ENCODE data around the gene CDC45.

The CDC45 gene

DNA sequence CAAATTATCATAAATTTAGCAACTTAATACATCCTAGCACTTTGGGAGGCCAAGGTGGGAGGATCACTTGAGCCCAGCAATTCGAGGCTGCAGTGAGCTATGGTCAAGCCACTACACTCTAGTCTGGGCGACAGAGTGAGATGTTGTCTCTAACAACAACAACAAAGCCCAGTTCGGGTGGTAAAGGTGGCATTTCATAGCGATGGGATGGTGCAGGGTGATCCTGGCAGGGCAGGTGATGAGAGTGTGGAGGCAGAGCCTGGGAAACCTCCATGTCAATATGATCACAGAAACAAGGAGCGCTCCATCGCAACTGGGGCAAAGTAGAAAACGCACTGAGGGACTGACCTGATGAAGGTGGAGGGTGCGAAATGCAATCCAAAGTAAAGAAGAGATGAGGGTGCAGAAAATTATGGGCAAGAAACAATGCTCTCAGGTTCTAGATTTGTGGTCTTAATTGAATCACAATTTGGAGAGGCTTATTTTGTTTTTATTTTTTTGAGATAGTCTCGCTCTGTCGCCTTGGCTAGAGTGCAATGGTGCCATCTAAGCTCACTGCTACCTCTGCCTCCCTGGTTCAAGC is 77.3 kb downstream of the CDC45 start:
- CTCF ChIA-PET: interaction anchor here (1.6 kb wide), 1 partner anchor 54 kb away, joined by 3 read pairs; no protein-coding TSS in a partner anchor
- POLR2A ChIA-PET: no interaction called here
- DNase-seq (ENCODE audit: extremely low spot score): no peak
- TF ChIP-seq, protein P1, sequence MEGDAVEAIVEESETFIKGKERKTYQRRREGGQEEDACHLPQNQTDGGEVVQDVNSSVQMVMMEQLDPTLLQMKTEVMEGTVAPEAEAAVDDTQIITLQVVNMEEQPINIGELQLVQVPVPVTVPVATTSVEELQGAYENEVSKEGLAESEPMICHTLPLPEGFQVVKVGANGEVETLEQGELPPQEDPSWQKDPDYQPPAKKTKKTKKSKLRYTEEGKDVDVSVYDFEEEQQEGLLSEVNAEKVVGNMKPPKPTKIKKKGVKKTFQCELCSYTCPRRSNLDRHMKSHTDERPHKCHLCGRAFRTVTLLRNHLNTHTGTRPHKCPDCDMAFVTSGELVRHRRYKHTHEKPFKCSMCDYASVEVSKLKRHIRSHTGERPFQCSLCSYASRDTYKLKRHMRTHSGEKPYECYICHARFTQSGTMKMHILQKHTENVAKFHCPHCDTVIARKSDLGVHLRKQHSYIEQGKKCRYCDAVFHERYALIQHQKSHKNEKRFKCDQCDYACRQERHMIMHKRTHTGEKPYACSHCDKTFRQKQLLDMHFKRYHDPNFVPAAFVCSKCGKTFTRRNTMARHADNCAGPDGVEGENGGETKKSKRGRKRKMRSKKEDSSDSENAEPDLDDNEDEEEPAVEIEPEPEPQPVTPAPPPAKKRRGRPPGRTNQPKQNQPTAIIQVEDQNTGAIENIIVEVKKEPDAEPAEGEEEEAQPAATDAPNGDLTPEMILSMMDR (IDR thresholded peaks at IDR 0.05; ENCODE audit: control extremely low read depth, extremely low read depth, low read depth, missing control alignments): no peak

DNA sequence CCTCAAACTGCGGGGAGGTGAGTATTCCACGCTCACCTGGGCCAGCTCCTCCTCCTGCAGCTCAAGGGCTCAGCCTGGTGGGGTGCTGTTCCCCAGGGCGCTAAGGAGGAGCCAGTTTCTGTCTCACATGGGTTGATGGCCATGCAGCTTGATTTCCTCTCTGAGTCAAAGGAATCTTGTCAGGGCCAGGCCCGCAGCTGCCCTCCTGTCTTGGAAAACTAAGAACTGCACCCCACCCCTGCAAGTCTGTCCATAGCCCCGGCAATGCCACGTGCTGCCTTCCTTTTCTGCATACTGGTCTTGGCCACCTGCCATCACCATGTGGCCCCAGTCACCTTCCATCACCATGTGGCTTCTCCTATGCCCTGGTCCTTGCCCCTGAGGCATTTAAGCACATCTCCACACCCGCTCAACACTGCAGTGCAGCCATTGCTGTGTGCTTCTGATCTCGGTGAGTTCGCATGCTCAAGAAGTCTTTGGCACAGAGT is 79.6 kb downstream of the CDC45 start:
- ChIA-PET POLR2A (no interaction called here), CTCF (no interaction called here)
- TF ChIP-seq, protein P1 (IDR thresholded peaks at IDR 0.05; ENCODE audit: control extremely low read depth, extremely low read depth, low read depth, missing control alignments): no peak
- no peak for DNase-seq (ENCODE audit: extremely low spot score)

DNA sequence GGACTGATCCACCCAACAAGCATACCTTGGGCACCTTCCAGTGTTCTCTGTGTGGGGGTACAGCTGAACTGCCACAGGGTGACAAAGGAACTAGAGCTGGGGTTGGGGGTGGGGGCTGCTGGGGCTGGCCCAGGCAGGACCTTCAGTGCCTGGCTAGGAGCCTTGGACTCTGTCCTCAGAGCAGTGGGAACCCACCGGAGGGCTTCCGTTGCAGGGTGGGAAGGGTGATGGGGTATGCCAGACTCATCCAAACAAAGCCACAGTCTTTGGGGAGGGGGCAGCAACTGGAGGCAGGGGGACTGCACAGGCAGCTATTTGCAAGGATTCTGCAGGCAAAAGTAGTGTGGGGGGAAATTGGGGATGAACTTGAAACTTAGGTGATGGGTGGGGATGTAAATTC is 80.2 kb downstream of the CDC45 start:
- ChIA-PET POLR2A (no interaction called here), CTCF (no interaction called here)
- TF ChIP-seq, protein P1 (IDR thresholded peaks at IDR 0.05; ENCODE audit: control extremely low read depth, extremely low read depth, low read depth, missing control alignments): no peak

DNA sequence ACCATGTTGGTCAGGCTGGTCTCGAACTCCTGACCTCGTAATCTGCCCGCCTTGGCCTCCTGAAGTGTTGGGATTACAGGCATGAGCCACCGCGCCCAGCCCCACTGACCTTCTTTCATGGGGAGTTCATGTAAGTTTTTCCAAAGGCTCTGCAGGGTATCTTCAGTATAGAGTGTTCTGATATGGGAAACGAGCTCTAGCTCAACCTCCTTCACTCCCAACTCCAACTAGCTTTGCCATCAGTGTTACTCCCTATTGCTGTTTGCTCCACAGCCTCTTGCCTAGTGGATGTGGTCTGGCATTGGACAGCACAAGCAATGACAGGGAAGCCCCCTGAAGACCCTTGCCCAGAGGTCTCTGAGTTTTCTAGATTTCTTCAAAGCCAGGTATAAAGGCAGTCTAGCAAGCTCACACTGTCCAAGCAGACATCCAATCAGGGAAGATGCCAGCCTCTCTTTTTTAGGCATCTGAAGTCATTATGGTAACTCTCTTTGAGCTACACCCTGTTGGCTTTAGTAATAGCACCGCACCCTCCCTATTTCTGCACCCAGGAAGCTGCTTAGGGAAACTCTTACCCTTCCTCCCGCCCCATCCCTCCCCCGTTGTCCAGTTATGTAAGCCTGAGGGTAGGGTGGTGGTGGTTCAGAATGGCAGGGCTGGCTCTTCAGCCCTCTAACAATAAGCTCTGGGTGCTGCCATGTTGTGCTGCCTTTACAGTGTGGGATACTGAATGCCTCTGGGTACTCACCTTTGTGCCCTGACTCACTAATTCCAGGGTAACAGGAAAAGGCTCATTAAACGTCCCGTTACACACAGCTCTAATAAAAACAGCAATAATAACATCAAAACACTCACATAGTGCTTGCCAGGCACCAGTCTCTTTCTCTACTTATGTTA is 85.9 kb downstream of the CDC45 start:
- ChIA-PET POLR2A (no interaction called here), CTCF (interaction anchor here (0.7 kb wide), 1 partner anchor 64 kb away, joined by 3 read pairs; no protein-coding TSS in a partner anchor)
- no peak for DNase-seq (ENCODE audit: extremely low spot score)
- TF ChIP-seq, protein P1 (IDR thresholded peaks at IDR 0.05; ENCODE audit: control extremely low read depth, extremely low read depth, low read depth, missing control alignments): no peak

More for the DNA sequence above, 80.2 kb downstream of the CDC45 start:
- no peak for DNase-seq (ENCODE audit: extremely low spot score)

DNA sequence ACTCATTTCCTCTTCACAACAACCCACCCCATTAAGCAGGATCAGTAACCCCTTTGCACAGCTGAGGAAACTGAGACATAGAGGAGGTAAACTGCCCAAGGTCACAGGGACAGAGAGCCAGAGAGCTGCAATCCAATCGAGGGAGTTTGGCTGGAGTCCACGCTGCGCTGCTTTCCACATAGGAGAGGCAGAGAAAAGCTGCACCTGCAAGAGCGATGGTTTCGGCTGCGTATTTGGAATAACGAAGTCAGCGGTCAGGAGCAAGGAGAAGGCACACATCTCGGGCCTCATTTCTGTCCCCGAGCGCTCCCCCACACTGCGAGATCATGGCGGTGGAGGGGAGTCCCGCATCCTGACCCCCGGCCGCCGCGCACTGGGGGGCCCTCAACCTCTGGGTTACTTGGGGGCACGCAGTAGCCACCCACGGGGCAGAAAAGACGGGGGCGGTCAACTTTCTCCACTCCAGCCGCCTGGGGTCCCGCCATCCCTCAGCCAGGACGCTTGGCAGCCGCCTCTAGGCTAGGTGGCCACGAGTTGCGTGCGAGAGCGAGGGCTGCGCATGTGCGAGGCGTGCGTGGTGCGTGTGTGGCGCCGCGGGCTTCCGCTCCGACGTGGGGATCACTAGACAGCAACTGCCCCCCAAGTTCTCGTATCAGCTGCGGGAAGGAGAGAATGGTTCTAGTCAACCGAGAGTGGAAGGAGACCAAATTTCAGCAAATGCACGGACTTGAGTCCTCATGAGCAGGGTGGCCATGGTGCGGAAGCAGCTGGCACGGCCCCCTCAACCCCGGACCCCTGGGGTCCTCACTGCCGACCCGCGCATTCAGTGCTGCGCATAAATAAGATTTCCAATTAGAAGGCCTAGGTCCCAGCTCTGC is 86.8 kb downstream of the CDC45 start:
- DNase-seq (ENCODE audit: extremely low spot score): no peak
- TF ChIP-seq, protein P1 (IDR thresholded peaks at IDR 0.05; ENCODE audit: control extremely low read depth, extremely low read depth, low read depth, missing control alignments): no peak
- POLR2A ChIA-PET: no interaction called here
- CTCF ChIA-PET: interaction anchor here (0.7 kb wide), 1 partner anchor 64 kb away, joined by 3 read pairs; no protein-coding TSS in a partner anchor
